Smooth muscle cell (in vitro differentiated cells): ENCODE results near the gene ARID5B. TPM values are rescaled to one million over a fixed set of nuclear protein-coding genes. Genes with fewer than 3 reads are reported as not detected.

ENCODE experiments used
- DNase-seq: peaks from one replicate; lab custom pipeline; 2025; ENCODE audit not compliant: unreplicated experiment; lab: John Stamatoyannopoulos, UW
- H2AFZ ChIP-seq: fragments of 200-600 bp; sonication (generic); 2 replicates; pipeline ENCODE4 v1.6.0; 2016; ENCODE audit warnings: antibody characterized with exemption, low read depth, mild to moderate bottlenecking
- H3F3A ChIP-seq: fragments of 200-600 bp; sonication (generic); 2 replicates; pipeline ENCODE4 v1.6.0; 2017; ENCODE audit warnings: antibody characterized with exemption, low read depth
- H3K27ac ChIP-seq: fragments of 200-600 bp; sonication (generic); 2 replicates; pipeline ENCODE4 v1.5.1; 2016; ENCODE audit warnings: low read depth, mild to moderate bottlenecking
- H3K27me3 ChIP-seq: fragments of 200-600 bp; sonication (generic); 2 replicates; pipeline ENCODE4 v1.6.1; 2016; ENCODE audit warnings: low read depth, mild to moderate bottlenecking
- H3K36me3 ChIP-seq: fragments of 200-600 bp; sonication (generic); 2 replicates; pipeline ENCODE4 v1.5.1; 2016; ENCODE audit warnings: low read depth
- H3K4me1 ChIP-seq: fragments of 200-600 bp; sonication (generic); 2 replicates; pipeline ENCODE4 v1.5.1; 2016; ENCODE audit warnings: low read depth
- H3K4me2 ChIP-seq: fragments of 200-600 bp; sonication (generic); 2 replicates; pipeline ENCODE4 v1.6.0; 2016; ENCODE audit warnings: mild to moderate bottlenecking
- H3K4me3 ChIP-seq: fragments of 200-600 bp; sonication (generic); 2 replicates; pipeline ENCODE4 v1.5.1; 2016; ENCODE audit warnings: mild to moderate bottlenecking
- H3K79me2 ChIP-seq: fragments of 200-600 bp; sonication (generic); 2 replicates; pipeline ENCODE4 v1.6.0; 2016; ENCODE audit warnings: low read depth, mild to moderate bottlenecking
- H3K9ac ChIP-seq: fragments of 200-600 bp; sonication (generic); 2 replicates; pipeline ENCODE4 v1.6.0; 2016; ENCODE audit warnings: low read depth
- H3K9me3 ChIP-seq: fragments of 200-600 bp; sonication (generic); replicated peaks from 2 replicates; pipeline ENCODE4 v1.5.1; 2016; ENCODE audit warnings: low read depth
- H4K20me1 ChIP-seq: fragments of 200-600 bp; sonication (generic); 2 replicates; pipeline ENCODE4 v1.6.0; 2016; ENCODE audit warnings: low read depth
- CTCF ChIP-seq: fragments of 200-600 bp; sonication (generic); IDR thresholded peaks from 2 replicates; pipeline ENCODE4 v1.5.1; 2017; ENCODE audit warnings: borderline replicate concordance, mild to moderate bottlenecking, antibody characterized with exemption; ENCODE audit not compliant: insufficient read depth, poor library complexity, severe bottlenecking
- WGBS: methylation state at CpG from one replicate; pipeline ENCODE4 v1.1.7; 2016; ENCODE audit warnings: low lambda C conversion rate; 5-methylcytosine and 5-hydroxymethylcytosine counted together
- polyA plus RNA-seq: library from polyadenylated mRNA; unstranded; fragments of >200 nt; fragmentation: Nextera tagmentation; extraction: Ambion mirVana; gene quantifications from 2 replicates; pipeline ENCODE4 v1.2.1, GENCODE V29; 2016
- total RNA-seq: library from RNA; depleted of rRNA; stranded (reverse); fragments of >200 nt; gene quantifications from 2 replicates; pipeline ENCODE4 v1.2.3, GENCODE V29; 2014

The ARID5B gene
- total and polyA plus RNA-seq, 2 experiments from 2014 or later: 49.0 to 67.6 TPM

DNA sequence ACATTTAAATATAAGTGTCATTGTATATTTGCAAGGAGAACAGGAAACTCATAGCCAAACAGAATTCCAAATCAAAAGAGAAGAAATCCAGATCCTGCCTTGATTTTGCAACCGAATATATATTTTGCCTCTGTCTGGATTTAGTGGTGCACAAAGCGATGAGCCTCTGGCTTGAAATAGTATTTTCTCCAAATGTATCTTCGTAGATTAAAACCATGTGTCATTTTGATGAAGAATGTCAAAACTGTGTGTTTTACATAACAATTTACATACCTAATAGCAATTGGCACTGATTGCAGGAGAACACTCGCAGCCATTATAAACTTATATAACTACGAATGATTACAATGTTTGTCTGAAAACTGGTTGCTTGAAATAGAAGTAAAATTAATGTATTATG, 156.4 kb downstream of the ARID5B start:
- Histone ChIP-seq H3K36me3 (peaks cover 31% of the 10 kb centered on the region), H3K4me1 (no peaks in the 10 kb centered on the region), H3K27ac (peak overlapping the region; percentile 34), H3K79me2 (peaks cover 75% of the 10 kb centered on the region), H2AFZ (no peak overlapping the region), H3K9me3 (no peaks in the 10 kb centered on the region), H3K9ac (no peak overlapping the region), H3K27me3 (no peaks in the 10 kb centered on the region), H3K4me3 (no peak overlapping the region), H3K4me2 (peak overlapping the region; percentile 24), H3F3A (peaks cover 9% of the 10 kb centered on the region), H4K20me1 (peaks cover 72% of the 10 kb centered on the region)
- TF ChIP-seq CTCF: no peak
- DNase-seq: no peak
- WGBS: 78% methylated on average over 5 of the region's 5 CpGs

GRCh38 chr10:62058476-62058875, 157.0 kb downstream of the ARID5B start:
- Histone ChIP-seq H3K4me3 (no peak overlapping the region), H3F3A (peaks cover 9% of the 10 kb centered on the region), H2AFZ (no peak overlapping the region), H3K4me1 (no peaks in the 10 kb centered on the region), H3K79me2 (peaks cover 72% of the 10 kb centered on the region), H3K4me2 (no peak overlapping the region), H4K20me1 (peaks cover 71% of the 10 kb centered on the region), H3K27me3 (no peaks in the 10 kb centered on the region), H3K27ac (peak overlapping the region; percentile 5), H3K36me3 (peaks cover 31% of the 10 kb centered on the region), H3K9me3 (no peaks in the 10 kb centered on the region), H3K9ac (no peak overlapping the region)
- TF ChIP-seq CTCF: no peak
- DNase-seq: no peak
- 72% methylated on average over 2 of the region's 2 CpGs for WGBS

DNA sequence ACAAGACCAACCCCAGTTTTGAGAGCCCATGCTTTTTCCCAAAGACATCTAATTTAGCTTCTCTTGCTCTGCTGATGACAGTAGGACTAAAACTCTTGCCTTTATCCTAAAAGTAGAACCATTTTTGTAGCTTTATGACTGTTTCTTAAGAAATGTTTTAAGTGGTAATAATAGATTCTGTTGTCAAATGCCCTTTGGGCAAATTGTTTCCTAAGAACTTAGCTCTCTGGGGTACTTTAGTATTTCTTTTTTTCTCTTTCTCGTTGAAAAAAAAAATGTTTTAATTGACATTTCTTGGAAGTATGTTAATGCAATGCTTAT, 157.4 kb downstream of the ARID5B start:
- Histone ChIP-seq H2AFZ (no peak overlapping the region), H3K4me2 (no peak overlapping the region), H3K36me3 (peaks cover 28% of the 10 kb centered on the region), H3K4me3 (no peak overlapping the region), H3K9me3 (no peaks in the 10 kb centered on the region), H4K20me1 (peaks cover 71% of the 10 kb centered on the region), H3K79me2 (peaks cover 69% of the 10 kb centered on the region), H3K27me3 (no peaks in the 10 kb centered on the region), H3K27ac (peak overlapping the region; percentile 5), H3F3A (peaks cover 9% of the 10 kb centered on the region), H3K9ac (no peak overlapping the region), H3K4me1 (no peaks in the 10 kb centered on the region)
- 78% methylated on average over 1 of the region's 1 CpG for WGBS
- no peak for TF ChIP-seq CTCF
- DNase-seq: no peak

DNA sequence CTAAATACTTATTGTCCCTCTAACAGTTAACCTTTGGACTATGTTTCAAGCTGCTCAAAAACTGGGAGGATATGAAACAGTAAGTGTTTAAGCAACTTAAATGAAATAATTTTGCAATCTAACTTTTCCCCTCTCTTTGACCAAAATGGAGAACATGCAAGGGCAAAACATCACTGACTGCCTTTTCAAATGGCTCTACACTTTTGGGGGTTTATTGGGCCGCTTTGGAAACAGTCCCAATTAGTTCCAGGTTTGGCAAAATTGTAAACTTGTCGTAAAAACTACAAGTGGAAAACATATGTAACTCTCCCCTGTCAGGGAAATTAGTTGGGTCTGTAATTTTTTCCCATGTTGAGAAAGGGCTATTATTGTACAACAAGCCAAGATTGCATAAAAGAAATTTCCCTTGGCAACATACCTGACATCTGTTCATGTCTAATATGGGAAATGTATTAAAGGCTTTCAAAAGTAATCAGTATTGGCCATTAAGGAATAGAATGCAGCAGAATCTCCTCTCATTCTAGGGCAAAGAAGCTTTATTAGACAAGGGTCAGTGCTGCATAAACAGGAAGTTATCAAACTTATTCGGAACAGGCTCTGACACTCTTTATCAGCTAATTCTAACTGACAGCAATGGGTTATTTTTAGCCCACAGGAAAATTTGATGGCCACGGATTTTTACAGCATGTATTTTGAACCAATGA, 157.9 kb downstream of the ARID5B start:
- H3K9me3 ChIP-seq: no peaks in the 10 kb centered on the region
- TF ChIP-seq CTCF: no peak
- 54% methylated on average over 4 of the region's 4 CpGs for WGBS
- no peaks in the 10 kb centered on the region for H3K4me1 ChIP-seq
- peaks cover 9% of the 10 kb centered on the region for H3F3A ChIP-seq
- no peak overlapping the region for H3K4me3 ChIP-seq
- H4K20me1 ChIP-seq: peaks cover 71% of the 10 kb centered on the region
- no peak overlapping the region for H3K9ac ChIP-seq
- H3K27ac ChIP-seq: peak overlapping the region; percentile 5
- H3K27me3 ChIP-seq: no peaks in the 10 kb centered on the region
- peaks cover 63% of the 10 kb centered on the region for H3K79me2 ChIP-seq
- H3K4me2 ChIP-seq: no peak overlapping the region
- no peak overlapping the region for H2AFZ ChIP-seq
- H3K36me3 ChIP-seq: peaks cover 25% of the 10 kb centered on the region
- no peak for DNase-seq
